Measurements from ENCODE around the gene UBE2J2.

DNA sequence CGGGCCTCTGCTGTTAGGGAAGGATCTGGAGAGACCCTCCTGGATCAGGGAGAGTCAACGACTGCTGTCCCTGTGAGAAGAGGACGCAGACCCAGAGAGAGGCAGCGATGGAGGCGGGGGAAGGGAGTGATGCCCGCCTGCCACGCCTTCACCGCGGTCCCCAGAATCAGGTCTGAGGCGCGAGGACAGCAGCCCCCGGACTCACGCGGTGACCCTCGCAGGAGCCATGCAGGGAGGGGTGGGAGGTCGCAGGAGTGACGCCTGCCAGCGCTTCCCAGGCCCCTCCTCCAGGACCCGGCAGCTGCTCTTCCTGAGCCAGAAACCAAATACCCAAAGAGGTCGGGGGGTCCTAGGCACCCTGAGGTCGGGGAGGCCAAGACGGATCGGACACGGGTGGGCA, 53.5 kb downstream of the UBE2J2 start:
- TF ChIP-seq, protein P1, sequence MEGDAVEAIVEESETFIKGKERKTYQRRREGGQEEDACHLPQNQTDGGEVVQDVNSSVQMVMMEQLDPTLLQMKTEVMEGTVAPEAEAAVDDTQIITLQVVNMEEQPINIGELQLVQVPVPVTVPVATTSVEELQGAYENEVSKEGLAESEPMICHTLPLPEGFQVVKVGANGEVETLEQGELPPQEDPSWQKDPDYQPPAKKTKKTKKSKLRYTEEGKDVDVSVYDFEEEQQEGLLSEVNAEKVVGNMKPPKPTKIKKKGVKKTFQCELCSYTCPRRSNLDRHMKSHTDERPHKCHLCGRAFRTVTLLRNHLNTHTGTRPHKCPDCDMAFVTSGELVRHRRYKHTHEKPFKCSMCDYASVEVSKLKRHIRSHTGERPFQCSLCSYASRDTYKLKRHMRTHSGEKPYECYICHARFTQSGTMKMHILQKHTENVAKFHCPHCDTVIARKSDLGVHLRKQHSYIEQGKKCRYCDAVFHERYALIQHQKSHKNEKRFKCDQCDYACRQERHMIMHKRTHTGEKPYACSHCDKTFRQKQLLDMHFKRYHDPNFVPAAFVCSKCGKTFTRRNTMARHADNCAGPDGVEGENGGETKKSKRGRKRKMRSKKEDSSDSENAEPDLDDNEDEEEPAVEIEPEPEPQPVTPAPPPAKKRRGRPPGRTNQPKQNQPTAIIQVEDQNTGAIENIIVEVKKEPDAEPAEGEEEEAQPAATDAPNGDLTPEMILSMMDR (IDR thresholded peaks at IDR 0.05): no peak
- no peak for TF ChIP-seq POLR2A (IDR thresholded peaks at IDR 0.05)
